Epithelial cell of esophagus (primary cell): Measurements from ENCODE around the gene AQP3.
A peak's percentile ranks its signal among the peaks of the same experiment; 100 is the strongest.

Experiments
- DNase-seq: peaks from one replicate; pipeline ENCODE4 v3.0.0; 2010; ENCODE audit warnings: low read depth
- H3K4me3 ChIP-seq: 2 replicates; pipeline ENCODE4 v1.5.1; 2011; ENCODE audit warnings: mild to moderate bottlenecking, low read length, control low read depth
- CTCF ChIP-seq: IDR thresholded peaks from 2 replicates; pipeline ENCODE4 v1.5.1; 2011; ENCODE audit warnings: low read depth, mild to moderate bottlenecking, low read length, control low read depth, inconsistent platforms; ENCODE audit not compliant: insufficient read depth; ENCODE audit errors: missing control alignments

The AQP3 gene

DNA sequence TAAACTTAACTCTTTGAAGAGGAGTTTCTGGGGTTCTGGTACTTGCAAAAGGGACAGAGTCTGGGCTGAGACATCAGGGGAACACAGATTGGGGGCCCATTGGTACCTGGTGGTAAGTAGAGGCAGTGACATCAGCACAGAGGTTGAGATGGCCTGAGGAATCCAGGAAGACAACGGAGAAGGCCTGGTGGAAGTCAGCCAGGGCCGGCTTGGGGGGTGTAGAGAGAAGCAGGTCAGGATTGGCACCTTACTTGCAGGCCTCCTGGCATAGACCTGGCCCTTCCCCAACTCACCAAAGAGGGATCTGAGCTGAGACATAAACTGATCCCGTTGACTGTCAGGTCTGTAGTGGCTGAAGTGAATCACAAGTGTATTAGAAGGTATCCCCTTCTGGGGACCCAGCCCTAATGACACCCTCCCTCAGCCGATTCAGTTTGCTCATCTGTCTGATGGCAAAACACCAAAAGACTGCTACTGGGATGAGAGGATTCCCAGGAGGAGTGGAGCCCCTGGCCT lies 20.9 kb upstream of the AQP3 start:
- H3K4me3 ChIP-seq = no peak overlapping the region
- no peak for TF ChIP-seq CTCF
- DNase-seq = no peak

DNA sequence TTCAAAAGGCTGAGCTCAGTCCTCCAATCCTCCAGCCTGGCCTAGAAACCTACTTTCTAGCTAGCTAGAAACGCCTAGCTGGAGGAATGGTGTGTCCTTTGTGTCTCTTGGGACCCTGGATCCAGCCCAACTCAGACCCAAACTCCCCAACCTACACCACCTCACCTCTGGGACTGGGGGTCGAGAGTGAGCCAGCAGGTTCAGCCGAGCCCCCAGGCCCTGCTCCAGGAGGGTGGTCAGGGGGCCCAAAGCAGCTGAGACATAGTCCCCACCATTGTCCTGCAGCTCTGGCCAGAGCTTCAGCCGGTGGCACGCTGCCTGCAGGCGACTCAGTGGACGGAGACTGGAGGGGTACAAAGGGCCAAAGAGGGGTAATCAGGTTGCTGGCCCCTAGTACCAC lies 20.1 kb upstream of the AQP3 start:
- no peak for TF ChIP-seq CTCF
- H3K4me3 ChIP-seq = no peak overlapping the region
- no peak for DNase-seq

DNA sequence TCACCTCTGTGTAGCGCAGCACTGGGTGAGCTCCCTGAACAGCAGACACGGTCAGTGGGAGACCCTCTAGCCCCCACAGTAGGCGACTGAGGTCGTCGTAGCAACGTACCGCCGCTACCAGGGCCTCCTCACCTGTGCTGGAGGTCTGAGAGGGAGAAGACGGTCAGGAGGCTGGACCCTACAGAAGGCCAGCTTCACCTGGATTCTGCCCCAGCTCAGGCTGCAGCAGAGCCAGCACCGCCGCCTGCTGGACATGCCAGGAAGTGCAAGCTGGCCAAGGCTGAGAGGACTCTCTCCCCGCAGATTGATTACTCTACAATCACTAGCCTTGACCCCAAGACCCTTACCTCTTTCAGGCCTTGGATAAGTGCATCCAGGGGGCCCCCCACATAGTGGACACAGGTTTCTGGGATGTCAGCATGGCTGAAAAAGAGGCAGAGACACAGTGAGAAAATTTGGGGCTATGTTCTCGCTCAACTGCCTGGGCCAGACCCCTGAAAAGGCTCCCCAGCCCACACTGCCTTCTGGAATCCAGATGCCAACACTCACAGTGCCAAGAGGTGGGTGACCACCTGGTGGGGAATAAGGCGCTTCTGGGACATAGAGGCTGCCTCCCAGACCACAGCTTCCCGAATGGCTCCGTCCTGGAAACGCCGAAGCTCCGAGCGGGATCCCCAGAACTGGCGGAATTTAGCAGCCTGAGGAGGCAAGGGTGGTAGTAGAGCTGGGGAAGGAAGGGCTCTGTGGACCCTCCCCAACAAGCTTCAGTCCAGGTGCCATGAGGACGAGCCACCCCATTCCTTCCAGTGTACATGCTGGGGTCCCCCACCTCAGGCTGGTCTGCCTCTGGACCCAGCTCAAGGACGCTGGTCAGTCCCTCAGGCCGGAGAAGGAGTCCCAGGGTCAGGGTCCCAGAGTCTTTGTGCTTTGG lies 19.4 kb upstream of the AQP3 start:
- no peak overlapping the region for H3K4me3 ChIP-seq
- peak; percentile 57 for DNase-seq
- TF ChIP-seq CTCF = peak; percentile 99

DNA sequence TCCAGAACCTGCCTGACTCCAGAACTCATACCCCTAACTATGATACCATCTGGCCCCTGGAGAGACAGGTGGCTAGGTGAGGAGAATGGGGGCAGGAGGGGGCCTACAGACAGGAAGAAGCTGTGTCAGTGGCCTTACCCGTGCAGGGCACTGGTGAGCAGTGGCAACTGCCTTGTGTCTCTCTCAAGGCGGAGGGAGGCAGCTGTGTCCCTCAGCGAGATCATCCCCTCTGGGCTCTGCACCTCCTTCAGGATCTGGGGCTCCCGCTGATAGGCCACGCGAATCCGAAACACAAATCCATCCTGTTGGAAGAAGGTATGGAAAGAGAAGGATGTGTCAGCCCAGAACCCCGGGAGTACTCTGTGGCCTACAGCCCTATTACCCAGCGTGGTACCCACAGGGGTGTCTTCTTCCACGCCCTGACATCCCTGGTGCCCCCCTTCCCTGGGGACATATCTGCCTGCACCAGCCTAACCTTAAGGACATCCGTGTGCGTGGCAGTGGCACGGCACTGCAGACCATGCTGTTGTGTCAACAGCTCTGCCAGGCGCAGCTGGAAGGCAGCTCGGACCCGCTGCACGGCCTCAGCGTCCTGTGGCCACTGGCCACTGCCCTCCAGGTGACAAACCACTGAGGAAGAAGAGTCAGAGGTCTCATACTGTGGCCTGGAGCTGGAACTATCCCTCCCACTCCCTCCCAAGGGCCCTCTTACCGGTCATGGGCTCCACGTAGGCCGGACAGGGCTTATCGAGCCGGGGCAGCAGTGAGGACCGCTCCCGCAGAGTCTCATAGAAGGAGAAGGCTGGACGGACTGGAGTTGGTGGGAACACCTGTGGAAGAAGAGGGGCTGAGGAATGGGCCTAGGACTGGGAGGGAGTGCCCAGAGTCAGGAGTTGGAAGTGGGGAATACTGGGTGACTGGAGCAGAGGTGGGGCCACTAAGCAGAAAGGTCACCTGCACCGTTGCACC lies 18.5 kb upstream of the AQP3 start:
- TF ChIP-seq CTCF = no peak
- DNase-seq = no peak
- no peak overlapping the region for H3K4me3 ChIP-seq

- no peak for DNase-seq
- no peak for TF ChIP-seq CTCF
- no peak overlapping the region for H3K4me3 ChIP-seq
These were observed 17.7 kb upstream of the AQP3 start for GRCh38 chr9:33465096-33465495.

DNA sequence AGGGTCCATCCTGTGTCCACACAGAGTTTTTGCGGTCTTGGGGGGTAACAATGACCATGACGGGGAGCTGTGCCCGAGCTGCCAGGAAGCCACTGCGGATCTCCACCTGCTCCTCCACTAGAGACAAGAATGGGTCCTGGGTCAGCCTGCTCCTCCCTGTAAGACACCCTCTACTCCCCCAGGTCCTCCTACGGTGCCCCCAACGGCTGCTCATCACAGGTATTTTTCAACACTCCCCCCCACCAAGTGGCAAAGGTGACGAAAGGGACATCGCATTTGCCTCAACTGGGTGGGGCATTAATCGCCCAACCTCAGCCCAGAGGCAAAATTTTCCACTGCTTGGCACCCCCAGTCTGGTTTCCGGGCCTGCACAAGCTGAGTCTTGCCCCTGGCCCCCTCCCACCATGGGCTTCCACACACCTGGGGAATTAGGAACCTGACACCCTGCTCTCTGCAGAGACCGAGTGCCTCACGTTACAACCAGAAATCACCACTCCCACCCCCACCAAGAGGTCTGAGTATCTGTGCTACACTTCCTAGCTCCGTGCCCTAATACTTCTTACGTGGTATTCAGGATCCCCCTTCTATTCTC lies 16.7 kb upstream of the AQP3 start:
- DNase-seq = peak; percentile 45
- no peak for TF ChIP-seq CTCF
- H3K4me3 ChIP-seq = no peak overlapping the region
